AG08396 (cell line): ENCODE results near the gene MAPRE2.

Source experiments
- DNase-seq: peaks from one replicate; pipeline ENCODE4 v3.0.0; 2012; ENCODE audit warnings: low spot score, mixed read lengths

The MAPRE2 gene

GRCh38 chr18:35038029-35038428 lies 3.2 kb upstream of the MAPRE2 start:
- DNase-seq, result no peak

- no peak for DNase-seq
Measured at GRCh38 chr18:35038881-35039491, 2.2 kb upstream of the MAPRE2 start.

GRCh38 chr18:35040638-35040987 lies 600 bp upstream of the MAPRE2 start:
- DNase-seq, result no peak

GRCh38 chr18:35041815-35042387 lies 688 bp downstream of the MAPRE2 start:
- DNase-seq, result no peak

- no peak for DNase-seq
Measured at GRCh38 chr18:35042389-35043071, 1.3 kb downstream of the MAPRE2 start.

GRCh38 chr18:35043207-35043606 lies 2.0 kb downstream of the MAPRE2 start:
- DNase-seq, result no peak

- DNase-seq, result no peak
Measured at GRCh38 chr18:35045121-35045520, 3.9 kb downstream of the MAPRE2 start.

- DNase-seq, result no peak
Measured at GRCh38 chr18:35045806-35046205, 4.6 kb downstream of the MAPRE2 start.

GRCh38 chr18:35047697-35048292 lies 6.6 kb downstream of the MAPRE2 start:
- DNase-seq, result no peak

GRCh38 chr18:35049111-35050027 lies 8.2 kb downstream of the MAPRE2 start:
- DNase-seq, result no peak

- no peak for DNase-seq
Measured at GRCh38 chr18:35050028-35050546, 8.9 kb downstream of the MAPRE2 start.

- no peak for DNase-seq
Measured at GRCh38 chr18:35050705-35051195, 9.5 kb downstream of the MAPRE2 start.

- no peak for DNase-seq
Measured at GRCh38 chr18:35051641-35052377, 10.6 kb downstream of the MAPRE2 start.

GRCh38 chr18:35054401-35054800 lies 13.2 kb downstream of the MAPRE2 start:
- DNase-seq, result no peak

- no peak for DNase-seq
Measured at GRCh38 chr18:35055105-35055504, 13.9 kb downstream of the MAPRE2 start.

- no peak for DNase-seq
Measured at GRCh38 chr18:35055726-35056125, 14.5 kb downstream of the MAPRE2 start.

- DNase-seq, result no peak
Measured at GRCh38 chr18:35059280-35059927, 18.2 kb downstream of the MAPRE2 start.

GRCh38 chr18:35060122-35060815 lies 19.1 kb downstream of the MAPRE2 start:
- no peak for DNase-seq

- DNase-seq, result no peak
Measured at GRCh38 chr18:35061336-35061735, 20.1 kb downstream of the MAPRE2 start.

GRCh38 chr18:35061804-35062203 lies 20.6 kb downstream of the MAPRE2 start:
- DNase-seq, result no peak
